HEK293 (cell line): Measurements from ENCODE around the gene RAP1GAP.

ENCODE experiments used
- HOXA7 ChIP-seq: sonication (generic); formaldehyde crosslinking; IDR thresholded peaks from 2 replicates; pipeline ENCODE4 v1.8.1; 2022; ENCODE audit warnings: missing genetic modification reagents, borderline replicate concordance
- KLF10 ChIP-seq: fragments of 450-650 bp; IDR thresholded peaks from 2 replicates; pipeline ENCODE4 v1.5.1; 2018; ENCODE audit warnings: missing biosample characterization, mild to moderate bottlenecking, missing genetic modification characterization
- MZF1 ChIP-seq: fragments of 450-650 bp; formaldehyde crosslinking; IDR thresholded peaks from 2 replicates; pipeline ENCODE4 v1.5.1; 2017; ENCODE audit warnings: missing biosample characterization, missing genetic modification characterization, borderline replicate concordance
- ZNF169 ChIP-seq: fragments of 450-650 bp; formaldehyde crosslinking; IDR thresholded peaks from 2 replicates; pipeline ENCODE4 v1.5.1; 2016; ENCODE audit warnings: missing biosample characterization, missing genetic modification characterization
- ZNF2 ChIP-seq: fragments of 450-650 bp; formaldehyde crosslinking; IDR thresholded peaks from 2 replicates; pipeline ENCODE4 v1.5.1; 2016; ENCODE audit warnings: missing biosample characterization, missing genetic modification characterization
- ZNF530 ChIP-seq: fragments of 450-650 bp; formaldehyde crosslinking; IDR thresholded peaks from 2 replicates; pipeline ENCODE4 v1.5.1; 2016; ENCODE audit warnings: low read depth, missing biosample characterization, missing genetic modification characterization
- ZNF610 ChIP-seq: fragments of 450-650 bp; formaldehyde crosslinking; IDR thresholded peaks from 2 replicates; pipeline ENCODE4 v1.5.1; 2016; ENCODE audit warnings: missing biosample characterization, missing genetic modification characterization, borderline replicate concordance
- ZNF704 ChIP-seq: fragments of 450-650 bp; formaldehyde crosslinking; IDR thresholded peaks from 2 replicates; pipeline ENCODE4 v1.5.1; 2016; ENCODE audit warnings: missing biosample characterization, missing genetic modification characterization
- ZNF837 ChIP-seq: fragments of 450-650 bp; formaldehyde crosslinking; IDR thresholded peaks from 2 replicates; pipeline ENCODE4 v1.5.1; 2016; ENCODE audit warnings: missing biosample characterization, missing genetic modification characterization
- ZSCAN4 ChIP-seq: fragments of 450-650 bp; formaldehyde crosslinking; IDR thresholded peaks from 2 replicates; pipeline ENCODE4 v1.5.1; 2017; ENCODE audit warnings: missing biosample characterization, missing genetic modification characterization
- TF ChIP-seq, protein P1 (sequence below): fragments of 450-650 bp; formaldehyde crosslinking; optimal IDR thresholded peaks from 2 replicates; pipeline ENCODE3; 2016; ENCODE audit warnings: missing biosample characterization, mild to moderate bottlenecking, missing genetic modification characterization
- TF ChIP-seq, protein P2 (sequence below): fragments of 450-650 bp; formaldehyde crosslinking; IDR thresholded peaks from 2 replicates; pipeline ENCODE4 v1.5.1; 2016; ENCODE audit warnings: missing biosample characterization, missing genetic modification characterization

- TF ChIP-seq ZNF169 (tag by site-specific recombination) (no peak), ZNF2 (tag by site-specific recombination) (no peak), ZSCAN4 (tag by site-specific recombination) (no peak), ZNF837 (no peak), HOXA7 (CRISPR knock-in tag) (no peak), ZNF704 (tag by site-specific recombination) (no peak), ZNF530 (tag by site-specific recombination) (no peak), ZNF610 (tag by site-specific recombination) (no peak), KLF10 (tag by site-specific recombination) (no peak), MZF1 (tag by site-specific recombination) (no peak)
- TF ChIP-seq, protein P1, sequence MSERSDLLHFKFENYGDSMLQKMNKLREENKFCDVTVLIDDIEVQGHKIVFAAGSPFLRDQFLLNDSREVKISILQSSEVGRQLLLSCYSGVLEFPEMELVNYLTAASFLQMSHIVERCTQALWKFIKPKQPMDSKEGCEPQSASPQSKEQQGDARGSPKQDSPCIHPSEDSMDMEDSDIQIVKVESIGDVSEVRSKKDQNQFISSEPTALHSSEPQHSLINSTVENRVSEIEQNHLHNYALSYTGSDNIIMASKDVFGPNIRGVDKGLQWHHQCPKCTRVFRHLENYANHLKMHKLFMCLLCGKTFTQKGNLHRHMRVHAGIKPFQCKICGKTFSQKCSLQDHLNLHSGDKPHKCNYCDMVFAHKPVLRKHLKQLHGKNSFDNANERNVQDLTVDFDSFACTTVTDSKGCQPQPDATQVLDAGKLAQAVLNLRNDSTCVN (tag by site-specific recombination): no peak
- TF ChIP-seq, protein P2, sequence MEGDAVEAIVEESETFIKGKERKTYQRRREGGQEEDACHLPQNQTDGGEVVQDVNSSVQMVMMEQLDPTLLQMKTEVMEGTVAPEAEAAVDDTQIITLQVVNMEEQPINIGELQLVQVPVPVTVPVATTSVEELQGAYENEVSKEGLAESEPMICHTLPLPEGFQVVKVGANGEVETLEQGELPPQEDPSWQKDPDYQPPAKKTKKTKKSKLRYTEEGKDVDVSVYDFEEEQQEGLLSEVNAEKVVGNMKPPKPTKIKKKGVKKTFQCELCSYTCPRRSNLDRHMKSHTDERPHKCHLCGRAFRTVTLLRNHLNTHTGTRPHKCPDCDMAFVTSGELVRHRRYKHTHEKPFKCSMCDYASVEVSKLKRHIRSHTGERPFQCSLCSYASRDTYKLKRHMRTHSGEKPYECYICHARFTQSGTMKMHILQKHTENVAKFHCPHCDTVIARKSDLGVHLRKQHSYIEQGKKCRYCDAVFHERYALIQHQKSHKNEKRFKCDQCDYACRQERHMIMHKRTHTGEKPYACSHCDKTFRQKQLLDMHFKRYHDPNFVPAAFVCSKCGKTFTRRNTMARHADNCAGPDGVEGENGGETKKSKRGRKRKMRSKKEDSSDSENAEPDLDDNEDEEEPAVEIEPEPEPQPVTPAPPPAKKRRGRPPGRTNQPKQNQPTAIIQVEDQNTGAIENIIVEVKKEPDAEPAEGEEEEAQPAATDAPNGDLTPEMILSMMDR (tag by site-specific recombination): no peak
Observed at GRCh38 chr1:21704145-21704544, 35.0 kb upstream of the RAP1GAP start.
